HCT116 (cell line): ENCODE measurements around the gene STK32B. TPM values are rescaled to one million over a fixed set of nuclear protein-coding genes. Genes with fewer than 3 reads are reported as not detected.

Experiments
- ATAC-seq: fragments of 200-7000 bp; cut with Tn5 transposase; 2 replicates; pipeline ENCODE4 v1.9.1; 2020; ENCODE audit warnings: mild to moderate bottlenecking, moderate library complexity
- BruUV-seq: library from RNA; stranded (reverse); fragments of 400-500 nt; replicated peaks from 2 replicates; lab custom pipeline; 2021; lab: Mats Ljungman, UMichigan
- CTCF ChIA-PET: fragments of 300-600 bp; sonication (Branson Sonifier 250); formaldehyde crosslinking; loops from one replicate; lab custom pipeline; 2021; ENCODE audit warnings: antibody characterized with exemption; lab: Charles Lee
- POLR2A ChIA-PET: fragments of 300-600, 350-600 bp; sonication (Branson Sonifier 250); formaldehyde crosslinking; loops from one replicate; lab custom pipeline; 2021; ENCODE audit warnings: antibody characterized with exemption; lab: Charles Lee
- RAD21 ChIA-PET, 2 experiments: fragments of 300-600 bp; sonication (Branson Sonifier 250); formaldehyde crosslinking; loops; one replicate each; lab custom pipeline; 2023; ENCODE audit warnings: low total read pairs in 2 of 2; ENCODE audit not compliant: uncharacterized antibody in 2 of 2, unreplicated experiment in 2 of 2, low non-redundant PET in 1 of 2; lab: Charles Lee
- DNase-seq: peaks from one replicate; pipeline ENCODE4 v3.0.0-alpha.2; 2010; ENCODE audit warnings: low read depth, low spot score
- H2AFZ ChIP-seq: fragments of 200-600 bp; shearing (Covaris generic), sonication (generic); 2 replicates; pipeline ENCODE4 v1.6.1; 2017; ENCODE audit warnings: low read depth, mixed run types, mixed read lengths, antibody characterized with exemption, low read length; ENCODE audit not compliant: poor library complexity, severe bottlenecking
- H3K27ac ChIP-seq: 2 replicates; pipeline ENCODE4 v1.5.1; 2012; ENCODE audit warnings: low read depth, low read length
- H3K27me3 ChIP-seq: fragments of 200-600 bp; sonication (generic); 2 replicates; pipeline ENCODE4 v1.6.1; 2016; ENCODE audit warnings: mixed run types, low read length, mixed read lengths; ENCODE audit not compliant: insufficient read depth
- H3K36me3 ChIP-seq, 2 experiments: fragments of 200-500 bp in 1 of 2; fragments of 200-600 bp in 1 of 2; sonication (Bioruptor generic) in 1 of 2; sonication (generic) in 1 of 2; 2 replicates each; pipeline versions ENCODE4 v1.5.1 to v1.6.1; 2014 to 2016; ENCODE audit warnings: low read length in 2 of 2, inconsistent platforms in 1 of 2, mixed read lengths in 1 of 2, mixed run types in 1 of 2; ENCODE audit not compliant: insufficient read depth in 2 of 2, control insufficient read depth in 1 of 2
- H3K4me1 ChIP-seq, 2 experiments: fragments of 200-600 bp in 1 of 2; sonication (generic) in 1 of 2; 2 replicates each; pipeline versions ENCODE4 v1.5.1 to v1.6.1; 2012 to 2017; ENCODE audit warnings: low read length in 2 of 2, inconsistent platforms in 1 of 2, mild to moderate bottlenecking in 1 of 2, mixed read lengths in 1 of 2, mixed run types in 1 of 2, moderate library complexity in 1 of 2; ENCODE audit not compliant: insufficient read depth in 2 of 2, control insufficient read depth in 1 of 2
- H3K4me2 ChIP-seq: fragments of 200-600 bp; sonication (generic); 2 replicates; pipeline ENCODE4 v1.6.1; 2017; ENCODE audit warnings: mixed run types, low read length, mixed read lengths
- H3K4me3 ChIP-seq, 2 experiments: fragments of 200-600 bp in 1 of 2; sonication (generic) in 1 of 2; replicated peaks in 1 of 2; 2 replicates each; pipeline ENCODE4 v1.5.1; 2011 to 2016; ENCODE audit warnings: low read length in 2 of 2, control low read depth in 1 of 2, low read depth in 1 of 2, mild to moderate bottlenecking in 1 of 2, mixed read lengths in 1 of 2, mixed run types in 1 of 2
- H3K79me2 ChIP-seq: fragments of 200-600 bp; sonication (generic); 2 replicates; pipeline ENCODE4 v1.6.1; 2017; ENCODE audit warnings: mild to moderate bottlenecking, mixed run types, low read length, moderate library complexity, mixed read lengths; ENCODE audit not compliant: insufficient read depth
- H3K9ac ChIP-seq: fragments of 200-600 bp; sonication (generic); 2 replicates; pipeline ENCODE4 v1.6.1; 2016; ENCODE audit warnings: low read length, mixed read lengths
- H3K9me2 ChIP-seq: fragments of 200-600 bp; sonication (generic), shearing (Covaris generic); 2 replicates; pipeline ENCODE4 v1.6.1; 2017; ENCODE audit warnings: mixed run types, mild to moderate bottlenecking, moderate library complexity; ENCODE audit not compliant: insufficient read depth
- H3K9me3 ChIP-seq, 2 experiments: fragments of 200-500 bp in 1 of 2; fragments of 200-600 bp in 1 of 2; sonication (Bioruptor generic) in 1 of 2; sonication (generic) in 1 of 2; 2 replicates each; pipeline ENCODE4 v1.6.1; 2014 to 2017; ENCODE audit warnings: low read length in 2 of 2, mixed read lengths in 2 of 2, inconsistent platforms in 1 of 2, low read depth in 1 of 2, mild to moderate bottlenecking in 1 of 2, mixed run types in 1 of 2, moderate library complexity in 1 of 2; ENCODE audit not compliant: control insufficient read depth in 1 of 2, insufficient read depth in 1 of 2
- H4K20me1 ChIP-seq: fragments of 200-600 bp; sonication (generic), shearing (Covaris generic); 2 replicates; pipeline ENCODE4 v1.6.1; 2017; ENCODE audit warnings: mixed run types, mild to moderate bottlenecking, moderate library complexity; ENCODE audit not compliant: insufficient read depth
- CBX3 ChIP-seq: IDR thresholded peaks from 2 replicates; pipeline ENCODE4 v1.6.1; 2012; ENCODE audit warnings: low read depth
- CEBPB ChIP-seq: IDR thresholded peaks from 2 replicates; pipeline ENCODE4 v1.6.1; 2012; ENCODE audit warnings: low read depth
- EGR1 ChIP-seq: IDR thresholded peaks from 2 replicates; pipeline ENCODE4 v1.6.1; 2012; ENCODE audit warnings: low read depth
- ELF1 ChIP-seq: IDR thresholded peaks from 2 replicates; pipeline ENCODE4 v1.6.1; 2012; ENCODE audit warnings: low read depth, borderline replicate concordance
- EZH2 ChIP-seq: fragments of 200-600 bp; sonication (generic); IDR thresholded peaks from 2 replicates; pipeline ENCODE4 v1.6.1; 2017; ENCODE audit warnings: antibody characterized with exemption, mixed run types
- EZH2phosphoT487 ChIP-seq: fragments of 200-600 bp; IDR thresholded peaks from 2 replicates; pipeline ENCODE4 v1.6.1; 2018; ENCODE audit warnings: antibody characterized with exemption, borderline replicate concordance
- JUND ChIP-seq: IDR thresholded peaks from 2 replicates; pipeline ENCODE4 v1.6.1; 2012
- MAX ChIP-seq: IDR thresholded peaks from 2 replicates; pipeline ENCODE4 v1.6.1; 2012
- POLR2A ChIP-seq: IDR thresholded peaks from 2 replicates; pipeline ENCODE4 v1.7.0; 2011; ENCODE audit warnings: borderline replicate concordance; ENCODE audit not compliant: insufficient read depth, insufficient read length; ENCODE audit errors: extremely low read depth
- POLR2AphosphoS5 ChIP-seq: IDR thresholded peaks from 2 replicates; pipeline ENCODE4 v1.6.1; 2011; ENCODE audit warnings: mild to moderate bottlenecking, low read depth, low read length, moderate library complexity
- REST ChIP-seq: IDR thresholded peaks from 2 replicates; pipeline ENCODE4 v1.6.1; 2012; ENCODE audit warnings: low read depth
- SIN3A ChIP-seq: IDR thresholded peaks from 2 replicates; pipeline ENCODE4 v1.6.1; 2012; ENCODE audit warnings: low read depth
- SP1 ChIP-seq: IDR thresholded peaks from 2 replicates; pipeline ENCODE4 v1.6.1; 2012; ENCODE audit warnings: low read depth
- SRF ChIP-seq: IDR thresholded peaks from 2 replicates; pipeline ENCODE4 v1.6.1; 2012; ENCODE audit warnings: low read depth
- TCF7L2 ChIP-seq: IDR thresholded peaks from 2 replicates; pipeline ENCODE4 v1.7.0; 2011; ENCODE audit warnings: borderline replicate concordance, inconsistent platforms; ENCODE audit not compliant: insufficient read depth, insufficient read length; ENCODE audit errors: extremely low read depth
- YY1 ChIP-seq: IDR thresholded peaks from 2 replicates; pipeline ENCODE4 v1.6.1; 2011; ENCODE audit warnings: low read length, low read depth, moderate library complexity, mild to moderate bottlenecking; ENCODE audit not compliant: insufficient replicate concordance; ENCODE audit errors: extremely low read depth
- ZBTB33 ChIP-seq: IDR thresholded peaks from 2 replicates; pipeline ENCODE4 v1.6.1; 2011; ENCODE audit warnings: mild to moderate bottlenecking, low read length, moderate library complexity; ENCODE audit not compliant: insufficient replicate concordance; ENCODE audit errors: extremely low read depth
- ZFX ChIP-seq: fragments of 450-650 bp; IDR thresholded peaks from 2 replicates; pipeline ENCODE4 v1.6.1; 2017
- ZNF274 ChIP-seq: fragments of 200-500 bp; sonication (Bioruptor generic); IDR thresholded peaks from 2 replicates; pipeline ENCODE4 v1.6.1; 2014; ENCODE audit warnings: mild to moderate bottlenecking, low read depth, low read length, inconsistent platforms
- intact Hi-C: fragments of 100-400 bp; cut with micrococcal nuclease; formaldehyde crosslinking; loops from 2 replicates; pipeline ENCODE4 v1.10.0; 2022
- total RNA-seq: library from RNA; stranded (reverse); gene quantifications from one replicate; pipeline ENCODE4 v1.2.1, GENCODE V29; 2021; ENCODE audit not compliant: unreplicated experiment

Gene STK32B
- total RNA-seq, 1 experiment from 2014 or later: not detected

- TF ChIP-seq REST (no peak), ZFX (no peak), POLR2A (no peak), CBX3 (no peak)
These were observed 438.0 kb downstream of the STK32B start (continued) for GRCh38 chr4:5489260-5489659.

GRCh38 chr4:5497489-5497888 is 446.2 kb downstream of the STK32B start:
- ChIA-PET RAD21 (no interaction called here), POLR2A (no interaction called here), CTCF (no interaction called here)
- intact Hi-C loops: no loop called here
- no TSS peak for BruUV-seq
- Histone ChIP-seq H3K9me3 (no peaks in the 10 kb centered on the region), H3K9me2 (no peaks in the 10 kb centered on the region), H3K9ac (no peak overlapping the region), H3K27me3 (peaks cover 32% of the 10 kb centered on the region), H3K4me1 (no peaks in the 10 kb centered on the region), H3K36me3 (no peaks in the 10 kb centered on the region), H3K4me2 (no peak overlapping the region), H3K4me3 (no peak overlapping the region), H4K20me1 (no peaks in the 10 kb centered on the region), H3K27ac (no peak overlapping the region), H3K79me2 (no peaks in the 10 kb centered on the region), H2AFZ (no peak overlapping the region)
- DNase-seq (no peak), ATAC-seq (no peak)
- TF ChIP-seq MAX: no peak
- no peak for TF ChIP-seq TCF7L2
- no peak for TF ChIP-seq CEBPB
- TF ChIP-seq EGR1: no peak
- TF ChIP-seq SRF: no peak
- TF ChIP-seq SP1: no peak
- TF ChIP-seq CBX3: no peak
- TF ChIP-seq ZBTB33: no peak
- TF ChIP-seq JUND: no peak
- no peak for TF ChIP-seq POLR2AphosphoS5
- TF ChIP-seq SIN3A: no peak
- no peak for TF ChIP-seq YY1
- TF ChIP-seq ZNF274: no peak
- TF ChIP-seq EZH2: no peak
- TF ChIP-seq EZH2phosphoT487: no peak
- TF ChIP-seq ELF1: no peak
- TF ChIP-seq ZFX: no peak
